ENCODE measurements around the gene GALNT10. TPM values are rescaled to one million over a fixed set of nuclear protein-coding genes. Genes with fewer than 3 reads are reported as not detected.

Gene GALNT10
- total RNA-seq, 4 donors from 2014 or later: 11.6 to 16.3 (median 14.8) TPM

DNA sequence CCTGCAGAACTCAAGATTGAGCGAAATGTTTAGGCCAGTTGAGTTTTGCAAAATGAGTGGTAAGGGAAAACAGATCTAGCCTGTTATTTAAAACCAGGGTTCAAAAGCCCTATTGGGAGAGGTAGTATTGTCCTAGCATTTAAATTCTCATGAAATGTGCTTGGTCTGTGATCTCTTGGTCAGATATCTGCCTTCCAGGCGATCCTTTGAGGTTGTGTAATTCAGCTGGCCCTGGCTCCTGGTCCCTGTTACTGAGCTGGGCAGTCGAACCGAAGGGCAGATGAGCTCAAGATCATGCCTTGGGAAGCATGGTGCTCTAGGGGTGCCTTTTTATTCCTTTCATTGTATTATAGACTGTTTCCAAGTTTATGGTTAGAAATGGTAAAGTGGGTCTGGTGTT lies 269.6 kb downstream of the GALNT10 start:
- 91% methylated on average over 4 of the region's 4 CpGs for WGBS
- Histone ChIP-seq H3K9me3 (no peaks in the 10 kb centered on the region), H3K27ac (no peak overlapping the region), H3K4me3 (no peak overlapping the region), H3K27me3 (no peaks in the 10 kb centered on the region), H3K36me3 (peaks cover 33% of the 10 kb centered on the region), H3K4me1 (no peaks in the 10 kb centered on the region)
- TF ChIP-seq POLR2A (IDR thresholded peaks at IDR 0.05): no peak
- TF ChIP-seq POLR2AphosphoS5 (IDR thresholded peaks at IDR 0.05): no peak
- TF ChIP-seq, protein P1, sequence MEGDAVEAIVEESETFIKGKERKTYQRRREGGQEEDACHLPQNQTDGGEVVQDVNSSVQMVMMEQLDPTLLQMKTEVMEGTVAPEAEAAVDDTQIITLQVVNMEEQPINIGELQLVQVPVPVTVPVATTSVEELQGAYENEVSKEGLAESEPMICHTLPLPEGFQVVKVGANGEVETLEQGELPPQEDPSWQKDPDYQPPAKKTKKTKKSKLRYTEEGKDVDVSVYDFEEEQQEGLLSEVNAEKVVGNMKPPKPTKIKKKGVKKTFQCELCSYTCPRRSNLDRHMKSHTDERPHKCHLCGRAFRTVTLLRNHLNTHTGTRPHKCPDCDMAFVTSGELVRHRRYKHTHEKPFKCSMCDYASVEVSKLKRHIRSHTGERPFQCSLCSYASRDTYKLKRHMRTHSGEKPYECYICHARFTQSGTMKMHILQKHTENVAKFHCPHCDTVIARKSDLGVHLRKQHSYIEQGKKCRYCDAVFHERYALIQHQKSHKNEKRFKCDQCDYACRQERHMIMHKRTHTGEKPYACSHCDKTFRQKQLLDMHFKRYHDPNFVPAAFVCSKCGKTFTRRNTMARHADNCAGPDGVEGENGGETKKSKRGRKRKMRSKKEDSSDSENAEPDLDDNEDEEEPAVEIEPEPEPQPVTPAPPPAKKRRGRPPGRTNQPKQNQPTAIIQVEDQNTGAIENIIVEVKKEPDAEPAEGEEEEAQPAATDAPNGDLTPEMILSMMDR (IDR thresholded peaks at IDR 0.05): no peak
- no peak for TF ChIP-seq EP300 (IDR thresholded peaks at IDR 0.05)
- no peak for DNase-seq (ENCODE audit: low spot score in 2 of 2)

DNA sequence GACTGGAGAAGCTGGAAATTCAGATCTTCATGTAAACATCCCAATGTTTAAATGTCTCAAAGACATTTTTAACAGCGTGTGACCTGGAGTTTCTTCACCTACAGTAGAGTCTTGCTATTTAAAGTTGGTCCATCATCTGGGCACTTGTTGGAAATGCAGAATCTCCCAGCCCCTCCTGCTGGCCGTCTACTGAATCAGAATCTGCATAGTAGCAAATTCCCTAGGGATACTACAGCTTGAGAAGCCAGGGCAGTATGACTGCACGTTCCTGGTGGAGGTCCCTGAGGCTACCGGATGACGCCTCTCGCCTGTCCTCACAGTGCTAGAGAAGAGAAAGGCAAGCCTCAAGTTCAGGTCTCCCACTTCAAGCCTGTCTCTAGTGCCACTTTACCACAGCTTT lies 271.0 kb downstream of the GALNT10 start:
- Histone ChIP-seq H3K27me3 (no peaks in the 10 kb centered on the region), H3K27ac (no peak overlapping the region), H3K4me3 (no peak overlapping the region), H3K4me1 (no peaks in the 10 kb centered on the region), H3K9me3 (no peaks in the 10 kb centered on the region), H3K36me3 (peaks cover 20% of the 10 kb centered on the region)
- 74% methylated on average over 6 of the region's 6 CpGs for WGBS
- TF ChIP-seq POLR2AphosphoS5 (IDR thresholded peaks at IDR 0.05) (no peak), EP300 (IDR thresholded peaks at IDR 0.05) (no peak), POLR2A (IDR thresholded peaks at IDR 0.05) (no peak)
- TF ChIP-seq, protein P1 (IDR thresholded peaks at IDR 0.05): no peak
- DNase-seq (ENCODE audit: low spot score in 2 of 2): no peak

DNA sequence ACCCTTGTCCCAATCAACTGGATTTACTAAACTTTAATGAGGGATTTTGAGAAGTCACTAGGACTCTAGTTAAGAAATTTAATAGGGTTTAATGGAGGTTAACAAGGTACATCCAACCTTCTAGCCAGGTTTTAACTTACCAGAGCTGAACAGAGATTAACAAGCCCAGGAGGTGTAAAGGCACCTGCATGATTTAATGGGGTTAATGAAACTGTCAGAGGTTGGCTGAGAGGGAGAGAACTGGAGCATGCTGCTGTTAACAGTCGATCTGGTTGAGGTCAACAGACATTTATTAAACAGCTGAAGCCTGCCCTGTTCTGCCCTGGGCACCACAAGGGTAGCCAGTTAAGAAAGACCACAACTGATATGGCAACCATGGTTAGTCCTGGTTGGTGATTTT lies 273.9 kb downstream of the GALNT10 start:
- DNase-seq (ENCODE audit: low spot score in 2 of 2): no peak
- TF ChIP-seq EP300 (IDR thresholded peaks at IDR 0.05): no peak
- no peak for TF ChIP-seq POLR2AphosphoS5 (IDR thresholded peaks at IDR 0.05)
- TF ChIP-seq, protein P1 (IDR thresholded peaks at IDR 0.05): no peak
- no peak for TF ChIP-seq POLR2A (IDR thresholded peaks at IDR 0.05)
- no peak overlapping the region for H3K27ac ChIP-seq
- H3K9me3 ChIP-seq: no peaks in the 10 kb centered on the region
- 50% methylated on average over 1 of the region's 1 CpG for WGBS
- H3K36me3 ChIP-seq: no peaks in the 10 kb centered on the region
- H3K4me1 ChIP-seq: no peaks in the 10 kb centered on the region
- H3K4me3 ChIP-seq: no peak overlapping the region
- peaks cover 8% of the 10 kb centered on the region for H3K27me3 ChIP-seq

DNA sequence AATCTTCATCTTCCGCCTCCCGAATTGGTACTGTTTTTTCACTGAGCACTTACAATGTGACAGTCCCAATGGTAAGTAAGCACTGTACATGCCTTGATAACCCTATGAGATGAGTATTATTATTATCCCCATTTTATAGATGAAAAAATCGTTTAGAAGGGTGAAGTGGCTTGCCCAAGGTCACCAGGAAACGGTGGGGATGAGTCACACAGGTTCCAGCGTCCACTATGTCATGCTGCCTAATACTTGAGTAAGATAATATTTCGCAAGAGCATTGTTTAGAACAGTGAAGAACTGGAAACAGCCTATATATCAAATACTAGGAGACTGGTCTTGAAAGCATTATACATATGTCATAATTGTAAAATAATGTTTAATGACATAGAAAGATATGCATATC lies 274.6 kb downstream of the GALNT10 start:
- 70% methylated on average over 6 of the region's 6 CpGs for WGBS

DNA sequence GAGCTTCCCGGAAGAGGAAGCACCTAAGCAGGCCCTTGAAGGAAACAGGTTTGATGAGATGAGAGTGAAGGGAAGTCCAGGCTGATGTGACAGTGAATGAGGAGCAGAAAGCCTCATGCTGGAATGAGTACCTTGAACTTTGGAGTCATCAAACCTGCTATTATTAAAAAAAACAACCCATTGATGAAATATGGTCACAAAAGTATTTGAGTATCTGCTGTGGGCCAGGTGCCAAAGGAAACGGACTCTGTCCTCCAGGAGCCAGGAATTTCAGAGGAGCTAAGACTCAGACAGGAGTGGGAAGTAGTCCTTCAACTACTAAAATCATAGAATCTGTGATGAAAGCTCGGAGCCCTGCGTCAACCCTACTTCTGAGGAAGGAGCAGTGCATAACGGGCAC lies 275.6 kb downstream of the GALNT10 start:
- H3K27ac ChIP-seq: no peak overlapping the region
- no peaks in the 10 kb centered on the region for H3K9me3 ChIP-seq
- H3K4me1 ChIP-seq: peaks cover 6% of the 10 kb centered on the region
- peaks cover 24% of the 10 kb centered on the region for H3K27me3 ChIP-seq
- no peak for DNase-seq (ENCODE audit: low spot score in 2 of 2)
- H3K36me3 ChIP-seq: no peaks in the 10 kb centered on the region
- TF ChIP-seq POLR2AphosphoS5 (IDR thresholded peaks at IDR 0.05) (no peak), EP300 (IDR thresholded peaks at IDR 0.05) (no peak), POLR2A (IDR thresholded peaks at IDR 0.05) (no peak)
- TF ChIP-seq, protein P1 (IDR thresholded peaks at IDR 0.05): no peak
- H3K4me3 ChIP-seq: no peak overlapping the region
- 68% methylated on average over 5 of the region's 5 CpGs for WGBS

More for the DNA sequence above, 274.6 kb downstream of the GALNT10 start:
- TF ChIP-seq, protein P1 (IDR thresholded peaks at IDR 0.05): no peak
- no peak for TF ChIP-seq POLR2AphosphoS5 (IDR thresholded peaks at IDR 0.05)
- Histone ChIP-seq H3K27ac (no peak overlapping the region), H3K27me3 (peaks cover 15% of the 10 kb centered on the region), H3K36me3 (no peaks in the 10 kb centered on the region), H3K4me3 (no peak overlapping the region), H3K4me1 (no peaks in the 10 kb centered on the region), H3K9me3 (no peaks in the 10 kb centered on the region)
- DNase-seq (ENCODE audit: low spot score in 2 of 2): no peak

Data from suprapubic skin (tissue), 4 donors.